Prostate gland (tissue), 2 donors: ENCODE results near the gene SCEL. TPM values are rescaled to one million over a fixed set of nuclear protein-coding genes. Genes with fewer than 3 reads are reported as not detected.

Source experiments
- DNase-seq: peaks from one replicate; pipeline ENCODE4 v3.0.0-alpha.2; 2019; ENCODE audit warnings: low spot score
- H3K27ac ChIP-seq, 2 donors: fragments of 200-600 bp; sonication (generic); 2 replicates each; pipeline ENCODE4 v1.5.1; 2017 to 2019
- H3K27me3 ChIP-seq: fragments of 200-600 bp; sonication (generic); replicated peaks from 2 replicates; pipeline ENCODE4 v1.5.1; 2019; ENCODE audit not compliant: insufficient read depth
- H3K36me3 ChIP-seq, 2 donors: fragments of 200-600 bp; sonication (generic); 1 replicate in 1 of 2; 2 replicates in 1 of 2; pipeline versions ENCODE4 v1.5.1 to v1.8.1; 2017 to 2019
- H3K4me1 ChIP-seq: fragments of 200-600 bp; sonication (generic); replicated peaks from 2 replicates; pipeline ENCODE4 v1.5.1; 2019
- H3K4me3 ChIP-seq, 2 donors: fragments of 200-600 bp; sonication (generic); 2 replicates each; pipeline ENCODE4 v1.5.1; 2017 to 2019
- H3K9me3 ChIP-seq: fragments of 200-600 bp; sonication (generic); 2 replicates; pipeline ENCODE4 v1.5.1; 2017
- CTCF ChIP-seq, 4 experiments: fragments of 200-600 bp in 2 of 4; fragments of 450-650 bp in 2 of 4; sonication (generic) in 2 of 4; IDR thresholded peaks; 1 replicate in 3 of 4; 2 replicates in 1 of 4; pipeline ENCODE4 v1.5.1; 2016 to 2019; ENCODE audit warnings: antibody characterized with exemption in 4 of 4, mild to moderate bottlenecking in 2 of 4, moderate library complexity in 2 of 4
- POLR2A ChIP-seq: fragments of 450-650 bp; IDR thresholded peaks from one replicate; pipeline ENCODE4 v1.6.1; 2016; ENCODE audit warnings: antibody characterized with exemption, mild to moderate bottlenecking
- POLR2AphosphoS5 ChIP-seq: sonication (generic); formaldehyde crosslinking; IDR thresholded peaks from one replicate; pipeline ENCODE4 v1.6.1; 2017; ENCODE audit warnings: antibody characterized with exemption
- WGBS: methylation state at CpG from one replicate; pipeline ENCODE4 v1.1.5; 2018; 5-methylcytosine and 5-hydroxymethylcytosine counted together
- intact Hi-C: fragments of 100-400 bp; cut with DNase I; formaldehyde crosslinking; loops from one replicate; pipeline ENCODE4 v1.14.2; 2022
- total RNA-seq, 2 donors: library from RNA; depleted of rRNA; stranded (reverse); fragments of >200 nt; gene quantifications; one replicate each; pipeline ENCODE4 v1.1.0, GENCODE V29; 2016

Gene SCEL
- total RNA-seq, 2 donors from 2014 or later, result 0.09 to 2.3 TPM

- intact Hi-C loops, result no loop called here
- Histone ChIP-seq H3K4me3 (no peak overlapping the region), H3K36me3 (no peaks in the 10 kb centered on the region), H3K9me3 (no peaks in the 10 kb centered on the region), H3K27me3 (no peaks in the 10 kb centered on the region), H3K27ac (no peak overlapping the region), H3K4me1 (no peaks in the 10 kb centered on the region)
- no peak for DNase-seq
- TF ChIP-seq CTCF (IDR thresholded peaks at IDR 0.05) (no peak), POLR2A (no peak), POLR2AphosphoS5 (no peak)
- 95% methylated on average over 8 of the region's 8 CpGs for WGBS
Observed at GRCh38 chr13:77543711-77544110, 8.2 kb downstream of the SCEL start.

- Histone ChIP-seq H3K4me3 (no peak overlapping the region), H3K27ac (no peak overlapping the region), H3K9me3 (no peaks in the 10 kb centered on the region), H3K4me1 (no peaks in the 10 kb centered on the region), H3K36me3 (no peaks in the 10 kb centered on the region), H3K27me3 (no peaks in the 10 kb centered on the region)
- 0% methylated on average over 1 of the region's 1 CpG for WGBS
- DNase-seq, result peak; percentile 13
- TF ChIP-seq POLR2AphosphoS5, result no peak
- no peak for TF ChIP-seq CTCF (IDR thresholded peaks at IDR 0.05)
- no peak for TF ChIP-seq POLR2A
- intact Hi-C loops, result no loop called here
Observed at GRCh38 chr13:77544355-77544754, 8.8 kb downstream of the SCEL start.

- H3K27ac ChIP-seq, result no peak overlapping the region
- H3K36me3 ChIP-seq, result no peaks in the 10 kb centered on the region
- no peaks in the 10 kb centered on the region for H3K27me3 ChIP-seq
- H3K9me3 ChIP-seq, result no peaks in the 10 kb centered on the region
- intact Hi-C loops, result no loop called here
- no peaks in the 10 kb centered on the region for H3K4me1 ChIP-seq
- TF ChIP-seq POLR2AphosphoS5 (no peak), POLR2A (no peak), CTCF (IDR thresholded peaks at IDR 0.05) (no peak)
- H3K4me3 ChIP-seq, result no peak overlapping the region
- WGBS, result 54% methylated on average over 4 of the region's 4 CpGs
- no peak for DNase-seq
Observed at GRCh38 chr13:77544758-77545338, 9.3 kb downstream of the SCEL start.

- Histone ChIP-seq H3K27me3 (no peaks in the 10 kb centered on the region), H3K9me3 (no peaks in the 10 kb centered on the region), H3K36me3 (no peaks in the 10 kb centered on the region), H3K27ac (no peak overlapping the region), H3K4me3 (no peak overlapping the region), H3K4me1 (no peaks in the 10 kb centered on the region)
- WGBS, result 70% methylated on average over 3 of the region's 3 CpGs
- TF ChIP-seq POLR2A (no peak), CTCF (IDR thresholded peaks at IDR 0.05) (no peak), POLR2AphosphoS5 (no peak)
- no peak for DNase-seq
- intact Hi-C loops, result no loop called here
Observed at GRCh38 chr13:77545626-77546412, 10.3 kb downstream of the SCEL start.

- no peak for DNase-seq
- intact Hi-C loops, result no loop called here
- Histone ChIP-seq H3K27ac (no peak overlapping the region), H3K27me3 (no peaks in the 10 kb centered on the region), H3K4me3 (no peak overlapping the region), H3K36me3 (no peaks in the 10 kb centered on the region), H3K9me3 (no peaks in the 10 kb centered on the region), H3K4me1 (no peaks in the 10 kb centered on the region)
- 92% methylated on average over 1 of the region's 1 CpG for WGBS
- TF ChIP-seq POLR2A (no peak), POLR2AphosphoS5 (no peak), CTCF (IDR thresholded peaks at IDR 0.05) (no peak)
Observed at GRCh38 chr13:77548095-77548494, 12.6 kb downstream of the SCEL start.
